Neural progenitor cell (in vitro differentiated cells): Measurements from ENCODE around the gene EPYC. TPM values are rescaled to one million over a fixed set of nuclear protein-coding genes. Genes with fewer than 3 reads are reported as not detected.
A peak's percentile ranks its signal among the peaks of the same experiment; 100 is the strongest.

Experiments used
- DNase-seq: peaks from one replicate; pipeline ENCODE4 v3.0.0-alpha.2; 2016; ENCODE audit warnings: low spot score
- H2AFZ ChIP-seq: fragments of 200-600 bp; sonication (generic); replicated peaks from 2 replicates; pipeline ENCODE4 v1.6.1; 2016; ENCODE audit warnings: antibody characterized with exemption
- H3F3A ChIP-seq: fragments of 200-600 bp; sonication (generic); 2 replicates; pipeline ENCODE4 v1.6.1; 2016; ENCODE audit warnings: antibody characterized with exemption, low read depth
- H3K27ac ChIP-seq: fragments of 200-600 bp; sonication (generic); 2 replicates; pipeline ENCODE4 v1.5.1; 2016; ENCODE audit warnings: mild to moderate bottlenecking
- H3K27me3 ChIP-seq: fragments of 200-600 bp; sonication (generic); 2 replicates; pipeline ENCODE4 v1.6.1; 2016; ENCODE audit warnings: mild to moderate bottlenecking, moderate library complexity
- H3K36me3 ChIP-seq: fragments of 200-600 bp; sonication (generic); 2 replicates; pipeline ENCODE4 v1.5.1; 2016
- H3K4me1 ChIP-seq: fragments of 200-600 bp; sonication (generic); 2 replicates; pipeline ENCODE4 v1.6.1; 2016; ENCODE audit warnings: mixed run types
- H3K4me2 ChIP-seq: fragments of 200-600 bp; sonication (generic); 2 replicates; pipeline ENCODE4 v1.6.1; 2016
- H3K4me3 ChIP-seq: fragments of 200-600 bp; sonication (generic); 2 replicates; pipeline ENCODE4 v1.5.1; 2016
- H3K79me2 ChIP-seq: fragments of 200-600 bp; sonication (generic); 2 replicates; pipeline ENCODE4 v1.6.1; 2016; ENCODE audit warnings: low read depth
- H3K9ac ChIP-seq: fragments of 200-600 bp; sonication (generic); 2 replicates; pipeline ENCODE4 v1.6.1; 2016
- H3K9me3 ChIP-seq: fragments of 200-600 bp; sonication (generic); 2 replicates; pipeline ENCODE4 v1.5.1; 2016; ENCODE audit warnings: low read depth
- H4K20me1 ChIP-seq: fragments of 200-600 bp; sonication (generic); 2 replicates; pipeline ENCODE4 v1.6.1; 2016; ENCODE audit warnings: low read depth
- H3K27ac Mint-ChIP-seq: 3 replicates; pipeline ENCODE4 v1.8.0; 2021; ENCODE audit warnings: mixed read lengths
- H3K27me3 Mint-ChIP-seq: 2 replicates; pipeline ENCODE4 v1.8.0; 2022; ENCODE audit warnings: low read depth, mild to moderate bottlenecking, inconsistent platforms, moderate library complexity, mixed read lengths; ENCODE audit not compliant: insufficient read depth
- H3K36me3 Mint-ChIP-seq: 3 replicates; pipeline ENCODE4 v1.8.0; 2021; ENCODE audit warnings: mixed read lengths
- H3K4me1 Mint-ChIP-seq: 3 replicates; pipeline ENCODE4 v1.8.0; 2021; ENCODE audit warnings: mixed read lengths
- H3K4me3 Mint-ChIP-seq: 3 replicates; pipeline ENCODE4 v1.8.0; 2021; ENCODE audit warnings: mild to moderate bottlenecking, moderate library complexity, mixed read lengths
- H3K9me3 Mint-ChIP-seq: 3 replicates; pipeline ENCODE4 v1.8.0; 2020; ENCODE audit warnings: mixed read lengths
- EZH2 ChIP-seq: fragments of 200-600 bp; sonication (generic); IDR thresholded peaks from 2 replicates; pipeline ENCODE4 v1.6.1; 2017; ENCODE audit warnings: antibody characterized with exemption, mild to moderate bottlenecking, moderate library complexity
- EZH2phosphoT487 ChIP-seq: fragments of 200-600 bp; sonication (generic); IDR thresholded peaks from 2 replicates; pipeline ENCODE4 v1.6.1; 2017; ENCODE audit warnings: antibody characterized with exemption
- total RNA-seq: library from RNA; depleted of rRNA; stranded (reverse); fragments of >200 nt; gene quantifications from 2 replicates; pipeline ENCODE4 v1.2.3, GENCODE V29; 2015; ENCODE audit warnings: low replicate concordance
- TF ChIP-seq, protein P1 (sequence below): fragments of 200-600 bp; sonication (generic); IDR thresholded peaks from 2 replicates; pipeline ENCODE4 v1.5.1; 2017; ENCODE audit warnings: antibody characterized with exemption, mild to moderate bottlenecking

The EPYC gene
- total RNA-seq, 1 donor from 2014 or later = not detected

DNA sequence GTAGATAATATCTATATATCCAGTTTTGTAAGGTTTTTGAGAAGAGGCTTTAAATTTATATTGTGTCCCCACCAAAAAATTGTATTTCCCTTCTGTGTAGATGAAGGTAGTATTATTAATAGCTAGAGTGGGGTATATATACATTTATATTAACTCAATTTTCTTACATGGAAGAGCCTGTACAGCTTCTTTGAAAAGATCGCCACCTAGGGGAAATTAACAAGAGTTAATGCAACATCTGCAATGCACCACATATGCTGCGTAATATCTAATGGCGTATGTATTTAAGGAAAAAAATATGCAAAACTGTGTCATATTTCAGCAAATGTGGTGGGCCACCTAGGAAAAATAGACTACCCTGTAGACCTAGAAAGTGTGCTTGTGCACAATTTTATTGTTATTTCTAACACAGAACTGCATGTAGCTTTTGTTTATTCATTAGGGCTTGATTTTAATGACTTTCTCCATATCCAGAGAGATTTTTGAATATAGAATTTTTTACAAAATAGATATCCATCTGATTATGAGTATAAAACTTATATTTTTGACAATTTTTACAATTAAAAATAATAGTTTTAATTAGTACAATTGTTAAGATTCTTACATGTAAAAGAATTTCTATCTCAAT lies 63.8 kb downstream of the EPYC start:
- Histone ChIP-seq H3K9me3 (no peaks in the 10 kb centered on the region), H3K4me2 (no peak overlapping the region), H3F3A (no peaks in the 10 kb centered on the region), H2AFZ (no peak overlapping the region), H3K9ac (no peak overlapping the region), H3K79me2 (no peaks in the 10 kb centered on the region), H3K27me3 (no peaks in the 10 kb centered on the region), H3K27ac (no peak overlapping the region), H3K4me1 (no peaks in the 10 kb centered on the region), H3K4me3 (no peak overlapping the region), H3K36me3 (no peaks in the 10 kb centered on the region), H4K20me1 (no peaks in the 10 kb centered on the region)
- H3K36me3 Mint-ChIP-seq = no peaks in the 10 kb centered on the region
- no peak overlapping the region for H3K27ac Mint-ChIP-seq
- TF ChIP-seq, protein P1, sequence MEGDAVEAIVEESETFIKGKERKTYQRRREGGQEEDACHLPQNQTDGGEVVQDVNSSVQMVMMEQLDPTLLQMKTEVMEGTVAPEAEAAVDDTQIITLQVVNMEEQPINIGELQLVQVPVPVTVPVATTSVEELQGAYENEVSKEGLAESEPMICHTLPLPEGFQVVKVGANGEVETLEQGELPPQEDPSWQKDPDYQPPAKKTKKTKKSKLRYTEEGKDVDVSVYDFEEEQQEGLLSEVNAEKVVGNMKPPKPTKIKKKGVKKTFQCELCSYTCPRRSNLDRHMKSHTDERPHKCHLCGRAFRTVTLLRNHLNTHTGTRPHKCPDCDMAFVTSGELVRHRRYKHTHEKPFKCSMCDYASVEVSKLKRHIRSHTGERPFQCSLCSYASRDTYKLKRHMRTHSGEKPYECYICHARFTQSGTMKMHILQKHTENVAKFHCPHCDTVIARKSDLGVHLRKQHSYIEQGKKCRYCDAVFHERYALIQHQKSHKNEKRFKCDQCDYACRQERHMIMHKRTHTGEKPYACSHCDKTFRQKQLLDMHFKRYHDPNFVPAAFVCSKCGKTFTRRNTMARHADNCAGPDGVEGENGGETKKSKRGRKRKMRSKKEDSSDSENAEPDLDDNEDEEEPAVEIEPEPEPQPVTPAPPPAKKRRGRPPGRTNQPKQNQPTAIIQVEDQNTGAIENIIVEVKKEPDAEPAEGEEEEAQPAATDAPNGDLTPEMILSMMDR = peak; percentile 79
- TF ChIP-seq EZH2phosphoT487 (no peak), EZH2 (no peak)
- no peak overlapping the region for H3K4me3 Mint-ChIP-seq
- H3K4me1 Mint-ChIP-seq = no peaks in the 10 kb centered on the region
- peaks cover 2% of the 10 kb centered on the region for H3K27me3 Mint-ChIP-seq
- H3K9me3 Mint-ChIP-seq = no peaks in the 10 kb centered on the region
- peak; percentile 55 for DNase-seq

DNA sequence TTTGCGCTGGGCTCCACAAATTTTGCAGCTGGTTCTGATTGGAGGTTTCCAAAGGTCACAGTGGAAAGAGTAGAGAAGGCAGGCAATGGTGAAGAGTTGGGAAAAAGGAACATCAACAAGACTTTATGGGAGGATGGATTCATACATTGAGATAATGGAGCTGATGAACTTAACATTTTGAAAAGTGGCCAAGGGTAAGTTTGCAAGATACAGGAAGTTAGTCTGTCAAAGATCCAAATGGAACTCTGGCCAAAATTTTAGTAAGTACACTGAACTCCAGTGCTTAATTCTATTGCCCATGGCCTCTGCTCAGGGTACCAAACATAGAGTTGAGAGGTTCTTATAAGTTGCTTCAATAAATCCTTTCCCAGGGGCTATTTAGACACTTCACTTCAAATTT lies 65.4 kb downstream of the EPYC start:
- H3K27ac Mint-ChIP-seq = no peak overlapping the region
- H3K9ac ChIP-seq = no peak overlapping the region
- no peak overlapping the region for H2AFZ ChIP-seq
- no peaks in the 10 kb centered on the region for H3K4me1 ChIP-seq
- H3F3A ChIP-seq = no peaks in the 10 kb centered on the region
- no peaks in the 10 kb centered on the region for H3K9me3 Mint-ChIP-seq
- no peak overlapping the region for H3K4me2 ChIP-seq
- DNase-seq = no peak
- H3K36me3 Mint-ChIP-seq = no peaks in the 10 kb centered on the region
- TF ChIP-seq EZH2 (no peak), EZH2phosphoT487 (no peak)
- TF ChIP-seq, protein P1 = no peak
- no peak overlapping the region for H3K4me3 Mint-ChIP-seq
- H3K27me3 ChIP-seq = no peaks in the 10 kb centered on the region
- H3K27me3 Mint-ChIP-seq = peaks cover 2% of the 10 kb centered on the region
- H3K36me3 ChIP-seq = no peaks in the 10 kb centered on the region
- no peak overlapping the region for H3K27ac ChIP-seq
- no peaks in the 10 kb centered on the region for H3K79me2 ChIP-seq
- no peaks in the 10 kb centered on the region for H3K9me3 ChIP-seq
- no peak overlapping the region for H3K4me3 ChIP-seq
- no peaks in the 10 kb centered on the region for H3K4me1 Mint-ChIP-seq
- no peaks in the 10 kb centered on the region for H4K20me1 ChIP-seq

DNA sequence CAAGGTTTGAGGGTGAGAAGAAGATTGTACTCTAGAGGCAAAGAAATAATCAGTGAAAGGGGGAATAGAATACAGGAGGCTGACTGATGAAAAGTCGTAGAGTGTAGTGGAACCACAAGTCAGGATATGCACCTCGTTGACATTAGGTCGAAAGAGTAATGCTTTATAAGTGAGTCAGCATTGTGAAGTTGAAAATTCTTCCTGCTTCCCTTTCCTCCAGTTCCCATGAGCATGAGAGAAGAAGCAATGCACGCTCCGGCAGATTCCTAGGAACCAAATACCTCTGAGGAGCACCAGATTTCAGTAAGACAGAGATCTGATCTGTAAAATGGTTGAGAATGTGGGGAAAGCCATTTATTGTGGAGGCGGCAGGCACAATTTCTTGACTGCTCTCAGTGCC lies 66.3 kb downstream of the EPYC start:
- Histone ChIP-seq H3K4me3 (no peak overlapping the region), H3K36me3 (no peaks in the 10 kb centered on the region), H3K79me2 (no peaks in the 10 kb centered on the region), H2AFZ (no peak overlapping the region), H3K27ac (no peak overlapping the region), H3K4me1 (no peaks in the 10 kb centered on the region), H3K4me2 (no peak overlapping the region), H3F3A (no peaks in the 10 kb centered on the region), H4K20me1 (no peaks in the 10 kb centered on the region), H3K27me3 (no peaks in the 10 kb centered on the region), H3K9ac (no peak overlapping the region), H3K9me3 (no peaks in the 10 kb centered on the region)
- Mint-ChIP-seq H3K4me1 (no peaks in the 10 kb centered on the region), H3K36me3 (no peaks in the 10 kb centered on the region), H3K27ac (no peak overlapping the region), H3K4me3 (no peak overlapping the region), H3K9me3 (no peaks in the 10 kb centered on the region), H3K27me3 (peaks cover 2% of the 10 kb centered on the region)
- TF ChIP-seq EZH2phosphoT487 = no peak
- TF ChIP-seq, protein P1 = no peak
- no peak for TF ChIP-seq EZH2
- no peak for DNase-seq
